ENCODE results near the gene PEAK1.

Gene PEAK1

DNA sequence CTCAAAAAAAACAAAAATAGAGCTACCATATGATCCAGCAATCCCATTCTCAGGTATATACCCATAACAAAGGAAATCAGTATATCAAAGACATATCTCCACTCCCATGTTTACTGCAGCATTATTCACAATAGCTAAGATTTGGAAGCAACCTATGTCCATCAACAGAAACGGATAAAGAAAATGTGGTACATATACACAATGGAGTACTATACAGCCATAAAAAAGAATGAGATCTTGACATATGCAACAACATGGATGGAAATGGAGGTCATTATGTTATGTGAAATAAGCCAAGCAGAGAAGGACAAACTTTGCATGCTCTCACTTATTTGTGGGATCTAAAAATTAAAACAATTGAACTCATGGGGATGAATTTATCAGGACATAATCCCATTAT lies 19.6 kb downstream of the PEAK1 start:
- no peak overlapping the region for H3K4me3 ChIP-seq (ENCODE audit: low read depth, low read length)
- TF ChIP-seq CTCF (conservative IDR thresholded peaks at IDR 0.05; ENCODE audit: low read depth, low read length), result no peak
- no peak for DNase-seq (ENCODE audit: low read depth)

GRCh38 chr15:77398927-77399326 lies 21.0 kb downstream of the PEAK1 start:
- no peak for TF ChIP-seq CTCF (conservative IDR thresholded peaks at IDR 0.05; ENCODE audit: low read depth, low read length)
- DNase-seq (ENCODE audit: low read depth), result no peak

GRCh38 chr15:77396692-77397091 lies 23.2 kb downstream of the PEAK1 start:
- no peak for TF ChIP-seq CTCF (conservative IDR thresholded peaks at IDR 0.05; ENCODE audit: low read depth, low read length)
- no peak overlapping the region for H3K4me3 ChIP-seq (ENCODE audit: low read depth, low read length)
- no peak for DNase-seq (ENCODE audit: low read depth)

More at GRCh38 chr15:77398927-77399326, 21.0 kb downstream of the PEAK1 start:
- H3K4me3 ChIP-seq (ENCODE audit: low read depth, low read length), result no peak overlapping the region

DNA sequence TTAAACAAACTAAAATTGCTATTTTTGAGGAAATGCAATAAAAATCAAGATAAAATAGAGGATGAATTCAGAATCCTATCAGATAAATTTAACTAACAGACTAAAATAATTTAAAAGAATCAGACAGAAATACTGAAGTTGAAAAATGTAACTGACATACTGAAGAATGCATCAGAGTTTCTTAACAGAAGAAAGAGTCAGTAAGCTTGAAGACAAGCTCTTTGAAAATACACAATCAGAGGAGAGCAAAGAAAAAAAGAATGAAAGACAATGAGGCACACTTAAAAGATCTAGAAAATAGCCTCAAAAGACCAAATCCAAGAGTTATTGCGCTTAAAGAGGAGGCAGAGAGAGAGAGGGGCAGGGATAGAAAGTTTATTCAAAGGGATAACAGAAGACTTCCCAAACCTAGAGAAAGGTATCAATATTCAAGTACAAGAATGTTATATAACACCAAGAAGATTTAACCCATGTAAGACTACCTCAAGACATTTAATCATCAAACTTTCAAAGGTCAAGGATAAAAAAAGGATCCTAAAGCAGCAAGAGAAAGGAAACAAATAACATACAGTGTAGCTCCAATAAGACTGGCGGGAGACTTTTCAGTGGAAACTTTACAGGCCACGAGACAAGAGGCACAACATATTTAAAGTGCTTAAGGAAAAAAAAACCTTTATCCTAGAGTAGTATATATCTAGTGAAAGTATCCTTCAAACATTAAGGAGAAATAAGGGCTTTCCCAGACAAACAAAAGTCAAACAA lies 24.7 kb downstream of the PEAK1 start:
- TF ChIP-seq CTCF (conservative IDR thresholded peaks at IDR 0.05; ENCODE audit: low read depth, low read length), result no peak
- no peak for DNase-seq (ENCODE audit: low read depth)
- no peak overlapping the region for H3K4me3 ChIP-seq (ENCODE audit: low read depth, low read length)

DNA sequence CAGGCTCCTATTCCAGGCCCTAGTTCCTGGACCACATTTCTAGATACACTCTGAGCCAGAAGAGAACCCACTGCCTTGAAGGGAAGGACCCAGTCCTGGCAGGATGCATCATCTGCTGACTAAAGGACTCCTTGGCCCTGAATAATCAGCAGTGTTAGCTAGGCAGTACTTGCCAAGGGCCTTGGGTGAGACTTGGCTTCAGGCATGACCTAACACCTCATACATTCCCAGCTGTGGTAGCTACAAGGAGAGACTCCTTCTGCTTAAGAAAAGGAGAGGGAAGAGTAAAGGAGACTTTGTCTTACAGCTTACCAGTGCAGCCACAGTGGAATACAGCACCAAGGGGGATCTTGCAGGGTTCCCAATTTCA lies 26.4 kb downstream of the PEAK1 start:
- TF ChIP-seq CTCF (conservative IDR thresholded peaks at IDR 0.05; ENCODE audit: low read depth, low read length), result no peak

GRCh38 chr15:77392762-77393470 lies 27.0 kb downstream of the PEAK1 start:
- no peak for DNase-seq (ENCODE audit: low read depth)

More for the DNA sequence above, 26.4 kb downstream of the PEAK1 start:
- no peak for DNase-seq (ENCODE audit: low read depth)
- no peak overlapping the region for H3K4me3 ChIP-seq (ENCODE audit: low read depth, low read length)

More at GRCh38 chr15:77392762-77393470, 27.0 kb downstream of the PEAK1 start:
- TF ChIP-seq CTCF (conservative IDR thresholded peaks at IDR 0.05; ENCODE audit: low read depth, low read length), result no peak
- no peak overlapping the region for H3K4me3 ChIP-seq (ENCODE audit: low read depth, low read length)
